ENCODE data around the gene SNRK.

Gene SNRK

GRCh38 chr3:43246976-43247375 lies 39.4 kb upstream of the SNRK start:
- H3K36me3 ChIP-seq (replicated peaks), result no peaks in the 10 kb centered on the region
- in situ Hi-C loops (cut with HindIII; ENCODE audit: low pct_ligation_motif_present, low sequenced_read_pairs), result no loop called here
- no peak for TF ChIP-seq CTCF (IDR thresholded peaks at IDR 0.05; ENCODE audit: low read depth, low read length, missing control alignments)
- H3K4me3 ChIP-seq (ENCODE audit: low read depth, low read length), result no peak overlapping the region
- no peaks in the 10 kb centered on the region for H3K27me3 ChIP-seq (replicated peaks)
- no peak for DNase-seq
- H3K27ac ChIP-seq, result no peak overlapping the region

DNA sequence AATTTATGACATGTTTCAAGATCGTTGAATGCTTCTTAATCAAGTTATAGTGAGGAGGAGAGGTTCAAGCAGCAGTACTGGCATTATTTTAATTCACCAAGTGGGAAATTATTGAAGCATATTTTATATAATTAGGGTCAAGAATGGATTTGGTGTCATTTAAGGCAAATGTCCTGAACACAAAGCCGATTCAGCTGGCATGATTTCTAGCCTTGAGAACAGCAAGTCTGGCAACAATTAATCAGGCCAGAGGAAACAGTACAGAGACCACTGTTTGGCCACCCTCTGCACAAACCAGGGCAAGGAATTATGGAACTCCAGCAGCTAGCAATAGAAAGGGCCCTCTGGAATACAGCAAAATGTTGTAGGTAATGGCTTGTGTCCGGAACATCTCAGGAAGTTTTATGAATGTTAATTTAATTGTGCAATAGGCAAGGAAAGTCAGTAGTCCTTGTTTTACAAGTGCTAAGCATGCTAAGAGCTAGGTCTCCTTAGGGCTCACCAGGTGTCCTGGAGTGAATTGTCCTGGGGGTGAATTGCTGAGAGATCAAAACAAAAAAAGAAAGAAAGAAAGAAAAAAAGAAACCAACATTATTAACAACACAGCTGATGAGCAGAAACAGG lies 38.7 kb upstream of the SNRK start:
- in situ Hi-C loops (cut with HindIII; ENCODE audit: low pct_ligation_motif_present, low sequenced_read_pairs), result no loop called here
- no peaks in the 10 kb centered on the region for H3K36me3 ChIP-seq (replicated peaks)
- H3K4me3 ChIP-seq (ENCODE audit: low read depth, low read length), result no peak overlapping the region
- H3K27ac ChIP-seq, result no peak overlapping the region
- no peak for DNase-seq
- no peak for TF ChIP-seq CTCF (IDR thresholded peaks at IDR 0.05; ENCODE audit: low read depth, low read length, missing control alignments)
- no peaks in the 10 kb centered on the region for H3K27me3 ChIP-seq (replicated peaks)

DNA sequence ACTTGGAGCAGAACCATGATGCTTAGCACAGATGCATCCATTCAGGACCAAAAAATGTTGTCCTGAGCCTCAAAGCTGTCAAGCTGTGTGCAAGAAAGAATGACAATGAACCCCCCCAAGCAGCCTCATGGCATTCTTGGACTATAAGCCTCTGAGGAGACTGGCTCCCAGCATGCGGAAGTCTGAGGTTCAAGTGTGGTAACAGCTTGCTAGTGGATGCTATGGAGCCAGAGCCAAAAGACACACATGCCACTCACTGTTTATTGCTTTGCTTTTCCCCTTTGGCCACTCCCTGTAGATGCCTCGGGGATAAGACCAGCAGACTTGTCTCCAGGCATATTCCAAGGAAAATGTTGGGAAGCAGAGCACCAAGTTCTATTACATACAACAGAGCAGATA lies 38.2 kb upstream of the SNRK start:
- no peaks in the 10 kb centered on the region for H3K27me3 ChIP-seq (replicated peaks)
- no peak for TF ChIP-seq CTCF (IDR thresholded peaks at IDR 0.05; ENCODE audit: low read depth, low read length, missing control alignments)
- H3K4me3 ChIP-seq (ENCODE audit: low read depth, low read length), result no peak overlapping the region
- in situ Hi-C loops (cut with HindIII; ENCODE audit: low pct_ligation_motif_present, low sequenced_read_pairs), result no loop called here
- DNase-seq, result peak; percentile 7
- no peak overlapping the region for H3K27ac ChIP-seq
- no peaks in the 10 kb centered on the region for H3K36me3 ChIP-seq (replicated peaks)

DNA sequence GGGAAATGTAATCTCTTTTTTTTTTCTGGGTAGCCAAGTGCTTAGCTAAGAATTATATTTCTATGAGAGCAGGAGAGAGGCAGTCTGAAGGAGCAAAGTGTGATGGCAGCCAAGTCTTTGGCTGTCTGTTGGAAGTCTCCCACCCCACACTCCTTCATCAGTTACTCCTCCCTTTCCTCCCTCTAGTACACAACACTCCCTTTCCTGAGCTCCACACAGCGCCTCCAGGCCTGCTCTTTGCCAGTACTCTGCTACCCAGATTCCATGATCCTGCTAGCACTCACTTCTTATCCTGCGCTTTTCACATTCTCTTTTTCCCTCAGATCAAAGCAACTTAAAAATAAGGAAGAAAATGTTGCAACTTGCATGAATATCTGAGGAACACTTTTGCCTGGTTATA lies 37.4 kb upstream of the SNRK start:
- Histone ChIP-seq H3K36me3 (replicated peaks) (no peaks in the 10 kb centered on the region), H3K4me3 (ENCODE audit: low read depth, low read length) (no peak overlapping the region), H3K27me3 (replicated peaks) (no peaks in the 10 kb centered on the region), H3K27ac (no peak overlapping the region)
- TF ChIP-seq CTCF (IDR thresholded peaks at IDR 0.05; ENCODE audit: low read depth, low read length, missing control alignments), result no peak
- no peak for DNase-seq
- in situ Hi-C loops (cut with HindIII; ENCODE audit: low pct_ligation_motif_present, low sequenced_read_pairs), result no loop called here

GRCh38 chr3:43249405-43249804 lies 36.9 kb upstream of the SNRK start:
- Histone ChIP-seq H3K27me3 (replicated peaks) (no peaks in the 10 kb centered on the region), H3K4me3 (ENCODE audit: low read depth, low read length) (no peak overlapping the region), H3K36me3 (replicated peaks) (no peaks in the 10 kb centered on the region), H3K27ac (no peak overlapping the region)
- TF ChIP-seq CTCF (IDR thresholded peaks at IDR 0.05; ENCODE audit: low read depth, low read length, missing control alignments), result no peak
- no peak for DNase-seq
- in situ Hi-C loops (cut with HindIII; ENCODE audit: low pct_ligation_motif_present, low sequenced_read_pairs), result no loop called here

DNA sequence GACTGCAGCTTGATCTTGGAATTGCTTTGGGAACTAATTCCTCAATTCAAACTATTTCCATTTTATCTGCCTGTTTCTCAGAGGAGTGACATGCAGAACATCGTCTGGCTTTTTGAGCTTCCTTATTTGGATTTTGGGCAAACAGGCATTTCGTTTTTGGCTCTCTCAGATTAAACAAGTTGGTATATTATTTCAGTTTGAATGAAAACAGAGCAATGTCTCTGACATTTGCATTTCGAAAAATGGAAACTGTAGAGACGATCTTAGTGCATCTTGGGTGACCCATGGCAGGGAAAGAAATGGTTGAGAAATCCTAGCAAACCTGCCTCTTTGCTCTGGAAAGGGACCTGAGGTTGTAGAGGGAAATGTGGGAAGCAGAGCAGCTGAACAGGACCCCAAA lies 33.0 kb upstream of the SNRK start:
- no peak for TF ChIP-seq CTCF (IDR thresholded peaks at IDR 0.05; ENCODE audit: low read depth, low read length, missing control alignments)
- Histone ChIP-seq H3K36me3 (replicated peaks) (no peaks in the 10 kb centered on the region), H3K4me3 (ENCODE audit: low read depth, low read length) (no peak overlapping the region), H3K27ac (no peak overlapping the region), H3K27me3 (replicated peaks) (no peaks in the 10 kb centered on the region)
- no peak for DNase-seq
- in situ Hi-C loops (cut with HindIII; ENCODE audit: low pct_ligation_motif_present, low sequenced_read_pairs), result no loop called here
